Measurements from ENCODE around the gene IL1RAPL2.

- TF ChIP-seq, protein P1, sequence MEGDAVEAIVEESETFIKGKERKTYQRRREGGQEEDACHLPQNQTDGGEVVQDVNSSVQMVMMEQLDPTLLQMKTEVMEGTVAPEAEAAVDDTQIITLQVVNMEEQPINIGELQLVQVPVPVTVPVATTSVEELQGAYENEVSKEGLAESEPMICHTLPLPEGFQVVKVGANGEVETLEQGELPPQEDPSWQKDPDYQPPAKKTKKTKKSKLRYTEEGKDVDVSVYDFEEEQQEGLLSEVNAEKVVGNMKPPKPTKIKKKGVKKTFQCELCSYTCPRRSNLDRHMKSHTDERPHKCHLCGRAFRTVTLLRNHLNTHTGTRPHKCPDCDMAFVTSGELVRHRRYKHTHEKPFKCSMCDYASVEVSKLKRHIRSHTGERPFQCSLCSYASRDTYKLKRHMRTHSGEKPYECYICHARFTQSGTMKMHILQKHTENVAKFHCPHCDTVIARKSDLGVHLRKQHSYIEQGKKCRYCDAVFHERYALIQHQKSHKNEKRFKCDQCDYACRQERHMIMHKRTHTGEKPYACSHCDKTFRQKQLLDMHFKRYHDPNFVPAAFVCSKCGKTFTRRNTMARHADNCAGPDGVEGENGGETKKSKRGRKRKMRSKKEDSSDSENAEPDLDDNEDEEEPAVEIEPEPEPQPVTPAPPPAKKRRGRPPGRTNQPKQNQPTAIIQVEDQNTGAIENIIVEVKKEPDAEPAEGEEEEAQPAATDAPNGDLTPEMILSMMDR (tag by site-specific recombination; IDR thresholded peaks at IDR 0.05), result no peak
- TF ChIP-seq ZNF174 (tag by site-specific recombination; IDR thresholded peaks at IDR 0.05), result no peak
- no peak for TF ChIP-seq ZFHX2 (tag by site-specific recombination; conservative IDR thresholded peaks at IDR 0.05)
- TF ChIP-seq ZNF830 (tag by site-specific recombination; IDR thresholded peaks at IDR 0.05; ENCODE audit: low read depth), result no peak
- no peak for TF ChIP-seq PBX3 (CRISPR knock-in tag; IDR thresholded peaks at IDR 0.05)
- no peak for TF ChIP-seq REST (tag by site-specific recombination; IDR thresholded peaks at IDR 0.05)
- TF ChIP-seq ZNF221 (tag by site-specific recombination; IDR thresholded peaks at IDR 0.05; ENCODE audit: borderline replicate concordance), result no peak
Observed at GRCh38 chrX:105662248-105662647, 1096.2 kb downstream of the IL1RAPL2 start.

All from HEK293 (cell line).